GM21717 (cell line): ENCODE results near the gene ATG2A.

ENCODE experiments used
- ATAC-seq: cut with Tn5 transposase; IDR thresholded peaks from one replicate; pipeline ENCODE4 v1.9.1; 2021; ENCODE audit warnings: mild to moderate bottlenecking, moderate library complexity; ENCODE audit not compliant: unreplicated experiment

Gene ATG2A

DNA sequence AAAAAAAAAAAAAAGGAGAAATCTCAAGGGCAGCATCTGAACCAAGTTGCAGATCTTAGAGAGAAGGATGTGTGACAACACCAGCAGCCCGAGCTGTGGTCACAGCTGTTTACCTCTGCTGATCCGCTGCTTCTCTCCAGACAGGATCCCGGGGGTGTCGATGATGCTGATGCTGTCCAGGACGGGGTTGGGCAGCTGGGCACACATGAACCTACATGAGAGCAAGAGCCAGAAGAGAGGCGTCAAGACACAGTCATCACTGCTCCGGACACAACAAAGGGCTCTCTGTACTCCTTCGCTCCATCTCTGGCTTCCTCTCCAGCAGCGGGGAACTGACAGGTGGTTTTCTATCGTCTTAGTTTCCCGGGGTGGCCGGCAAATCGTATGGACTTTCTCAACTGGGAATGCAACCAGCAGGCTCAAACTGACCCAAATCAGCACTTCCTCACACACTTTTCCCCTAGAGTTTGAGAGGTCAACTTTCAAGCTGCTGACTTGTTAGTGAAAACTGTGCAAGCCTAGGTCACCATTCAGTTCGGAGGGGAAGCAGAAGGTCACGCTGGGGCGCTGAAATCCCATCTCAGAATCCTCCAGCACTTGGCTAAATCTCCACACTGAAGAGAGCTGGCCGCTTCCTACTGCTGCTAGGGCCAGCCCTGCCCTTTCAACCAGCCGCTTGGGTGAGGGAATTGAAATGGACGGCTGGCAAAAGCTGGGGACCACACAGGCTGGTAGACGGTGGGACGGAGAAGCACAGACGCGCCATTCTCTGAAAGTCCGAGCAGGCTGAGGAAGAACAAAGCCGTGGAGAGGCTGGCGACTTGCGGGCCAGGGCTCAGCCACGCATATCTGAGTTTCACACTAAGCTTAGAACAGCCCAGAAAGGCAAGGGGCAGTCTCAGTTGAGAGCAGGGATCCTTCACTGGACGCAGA lies 42.4 kb downstream of the ATG2A start:
- no peak for ATAC-seq

DNA sequence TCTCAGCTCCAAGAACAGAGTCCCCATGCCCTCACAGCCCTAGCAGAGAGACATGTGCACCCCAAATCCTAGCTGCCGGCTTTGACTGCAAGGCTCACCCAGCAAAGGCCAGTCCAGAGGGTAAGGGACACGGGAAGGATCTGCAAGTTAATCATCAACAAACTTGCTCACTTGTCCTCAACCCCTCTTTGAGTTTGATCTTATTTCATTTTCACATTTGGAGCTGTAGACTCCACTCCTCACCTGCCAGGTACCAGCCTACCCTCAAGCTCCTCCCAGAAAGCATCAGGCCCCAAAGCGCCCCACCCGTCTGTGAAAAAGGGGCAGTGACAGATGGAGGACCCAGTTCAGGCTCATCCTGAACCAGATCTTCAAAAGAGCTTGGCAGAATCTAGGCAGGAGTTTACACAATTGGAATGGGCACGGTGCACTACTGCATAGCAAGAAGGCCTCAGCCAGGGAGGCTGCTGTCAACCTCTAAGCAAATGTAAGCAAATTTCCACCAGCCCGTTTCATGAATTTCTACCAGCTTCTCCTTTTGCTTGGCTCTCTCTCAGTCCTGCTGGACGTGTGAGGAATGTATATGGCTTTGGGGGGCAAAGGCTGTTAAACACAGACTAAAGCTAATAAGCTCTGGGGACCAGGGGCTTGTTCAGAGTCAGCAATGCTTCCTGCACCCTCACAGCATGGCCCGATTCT lies 44.1 kb downstream of the ATG2A start:
- ATAC-seq: no peak

DNA sequence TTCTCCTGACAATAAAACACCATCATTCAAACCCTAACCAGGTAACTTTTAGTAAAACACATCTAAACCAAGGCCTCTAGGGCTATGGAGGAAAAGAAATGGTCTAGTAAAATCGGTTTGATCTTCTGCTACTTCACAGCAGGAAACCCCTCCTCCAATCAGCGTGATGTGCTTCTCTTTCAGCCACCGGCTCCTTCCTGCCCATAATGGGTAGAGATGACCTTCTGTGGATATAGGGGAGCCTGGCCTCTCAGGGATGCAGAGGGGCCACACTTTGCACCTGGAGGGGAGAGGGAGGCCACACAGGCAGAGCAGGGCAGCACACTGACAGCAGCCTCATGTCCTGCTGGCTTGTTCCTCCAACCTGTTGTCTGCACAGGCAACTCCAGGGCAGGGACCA lies 45.5 kb downstream of the ATG2A start:
- ATAC-seq: no peak

DNA sequence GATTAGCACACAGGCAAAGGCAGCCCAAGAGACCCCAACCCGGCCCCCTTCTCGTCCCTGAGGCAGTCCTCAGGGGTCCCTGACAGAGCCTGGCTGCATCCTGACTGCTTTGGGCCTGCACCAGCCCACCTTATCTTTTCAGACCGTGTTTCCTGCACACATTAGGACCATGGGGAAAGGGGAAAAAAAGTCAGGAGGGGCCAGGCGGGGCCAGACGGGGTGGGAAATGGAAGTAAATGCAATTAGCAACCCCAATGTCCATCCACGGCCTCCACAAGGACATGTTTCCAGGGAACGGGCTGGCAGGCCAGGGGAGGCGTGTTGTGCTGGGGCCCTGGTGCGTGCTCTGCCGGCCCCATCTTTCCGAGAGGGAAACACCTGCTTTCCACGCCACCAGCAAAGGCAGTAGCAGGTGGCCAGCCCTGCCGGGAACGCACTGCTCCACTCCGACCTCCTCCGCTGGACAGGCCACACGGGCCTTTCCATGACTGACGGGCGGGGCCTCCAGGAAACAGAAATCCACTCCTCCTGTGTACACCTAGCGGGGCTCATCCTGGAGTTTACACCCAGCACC lies 46.0 kb downstream of the ATG2A start:
- no peak for ATAC-seq

DNA sequence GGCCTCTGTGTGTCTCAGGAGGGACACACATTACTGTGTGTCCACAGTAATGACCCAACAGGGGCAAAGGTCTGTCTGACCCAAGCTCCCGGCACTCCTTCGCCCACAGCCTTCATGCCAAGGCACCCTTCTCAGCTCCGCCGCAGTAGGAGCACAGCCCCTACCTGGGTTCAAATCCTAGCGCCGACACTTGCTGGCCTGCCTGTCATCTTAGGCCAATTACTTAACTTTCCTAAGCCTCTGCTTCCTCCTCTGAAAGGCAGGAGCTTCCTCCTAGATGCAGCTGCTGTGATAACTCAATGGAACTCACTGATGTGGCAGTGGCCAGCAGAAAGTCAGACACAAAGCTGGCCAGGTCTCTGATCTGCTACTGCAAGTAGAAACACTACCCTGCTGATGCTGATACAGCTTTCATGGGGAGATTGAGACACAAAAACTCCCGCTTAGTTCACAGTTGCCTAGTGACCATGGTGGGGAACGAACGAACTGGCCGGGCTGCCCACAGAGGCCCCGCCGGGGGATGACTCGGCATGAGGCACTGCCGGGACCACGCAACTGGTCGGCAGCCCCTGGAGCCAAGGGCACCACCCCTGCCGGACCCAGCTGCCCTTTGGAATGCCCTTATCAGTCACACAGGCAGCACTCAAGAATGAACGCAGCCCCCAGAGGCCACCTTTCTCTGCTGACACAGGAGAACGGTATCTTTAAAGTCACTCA lies 46.7 kb downstream of the ATG2A start:
- no peak for ATAC-seq

DNA sequence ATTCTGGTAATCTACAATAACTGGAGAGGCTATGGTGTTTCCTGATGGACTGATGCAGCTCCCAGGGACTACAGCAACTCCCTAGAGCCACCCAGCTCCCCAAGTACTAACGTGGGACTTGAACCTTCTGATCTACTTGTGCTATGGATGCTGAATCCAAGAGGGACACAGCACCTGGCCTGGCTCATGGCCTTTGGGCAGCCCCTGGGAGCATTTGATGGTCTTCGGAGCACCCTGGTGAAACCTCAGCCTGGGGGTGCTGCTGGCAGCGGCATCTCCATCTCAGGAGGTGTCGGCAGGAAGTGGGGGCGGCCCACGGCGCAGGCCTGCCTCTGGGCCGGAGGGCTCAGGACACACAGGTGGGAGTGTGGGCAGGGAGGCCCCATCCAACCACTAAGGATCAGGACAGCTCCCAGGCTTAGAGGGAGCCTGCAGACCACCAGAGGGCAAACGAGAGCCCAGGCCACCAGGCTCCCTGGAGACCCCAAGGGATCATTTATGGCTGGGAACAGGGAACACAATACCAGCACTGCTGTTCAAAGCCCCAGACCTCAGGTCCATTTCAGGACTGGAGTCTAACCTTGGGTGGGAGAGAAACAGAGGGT lies 47.3 kb downstream of the ATG2A start:
- ATAC-seq: no peak

DNA sequence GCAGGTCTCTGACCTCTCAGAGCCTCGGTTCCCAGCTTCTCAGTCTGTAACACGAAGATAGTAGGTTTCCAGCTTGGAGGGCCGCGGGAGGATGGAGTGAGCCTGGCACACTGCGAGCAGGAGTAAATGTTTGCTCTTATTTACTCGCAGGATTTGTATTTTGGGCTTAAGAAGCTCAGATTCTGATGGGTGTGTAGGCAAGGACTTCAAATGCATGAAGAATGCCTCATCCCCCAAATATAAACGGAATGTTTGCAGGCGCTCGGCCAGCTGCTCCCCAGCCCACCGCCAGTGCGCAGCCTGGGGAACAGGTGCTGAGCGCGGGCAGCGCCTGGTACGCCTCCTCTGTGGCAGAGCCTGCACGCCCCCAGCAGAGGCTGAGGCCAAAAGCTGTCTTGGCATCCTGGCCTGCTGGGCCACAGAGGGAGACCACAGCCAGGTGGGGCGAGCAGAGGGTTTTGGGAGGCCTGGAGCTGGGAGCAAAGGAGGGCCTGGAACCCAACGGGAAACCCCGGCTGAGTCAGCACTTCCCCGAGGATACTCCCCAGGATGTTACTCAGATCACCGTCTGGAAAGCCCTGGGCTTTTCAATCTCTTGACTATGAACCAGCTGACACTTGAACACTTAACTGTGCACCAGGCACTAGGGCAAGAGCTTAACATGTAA lies 48.0 kb downstream of the ATG2A start:
- no peak for ATAC-seq

DNA sequence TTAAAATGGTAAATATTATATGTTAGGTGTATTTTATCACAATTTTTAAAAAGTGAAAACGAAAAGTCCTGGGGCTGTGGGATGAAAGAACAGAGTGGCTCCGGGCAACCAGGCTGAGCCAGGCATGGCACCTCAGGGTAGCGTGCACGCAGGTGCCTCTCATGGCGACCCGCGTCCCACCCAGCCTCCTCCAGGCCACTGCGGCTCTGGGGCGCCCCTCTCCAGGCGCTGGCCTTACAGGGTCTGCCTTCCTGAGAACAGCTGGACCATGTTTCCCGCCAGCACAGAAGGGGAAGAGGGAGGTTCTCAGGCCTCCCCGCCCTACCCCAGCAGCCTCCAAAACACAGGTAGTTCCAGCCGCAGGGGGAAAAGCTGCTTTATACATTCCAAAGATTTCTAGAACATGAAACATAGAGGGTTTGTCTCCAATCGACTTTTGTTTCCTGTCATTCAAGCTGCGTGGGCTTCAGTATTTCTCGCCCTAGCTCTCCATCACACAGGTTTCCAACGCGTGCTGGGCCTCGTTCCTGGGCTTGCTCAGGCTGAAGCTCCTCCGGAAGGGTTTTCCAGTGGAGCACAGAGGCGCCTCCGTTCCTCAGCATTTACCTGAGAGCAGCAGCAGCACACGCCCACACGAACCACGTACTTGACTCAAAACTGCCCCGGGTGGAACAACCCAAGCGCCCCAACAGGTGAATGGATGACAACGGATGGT lies 49.1 kb downstream of the ATG2A start:
- ATAC-seq: no peak

DNA sequence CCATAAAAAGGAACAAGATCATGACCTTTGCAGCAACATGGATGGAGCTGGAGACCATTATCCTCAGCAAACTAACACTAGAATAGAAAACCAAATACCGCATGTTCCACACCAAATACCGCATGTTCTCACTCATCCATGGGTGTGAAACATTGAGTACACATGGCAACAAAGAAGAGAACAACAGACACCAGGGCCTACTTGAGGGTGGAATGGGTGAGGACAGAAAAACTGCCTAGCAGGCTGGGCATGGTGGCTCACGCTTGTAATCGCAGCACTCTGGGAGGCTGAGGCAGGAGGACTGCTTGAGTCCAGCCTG lies 50.9 kb downstream of the ATG2A start:
- no peak for ATAC-seq

DNA sequence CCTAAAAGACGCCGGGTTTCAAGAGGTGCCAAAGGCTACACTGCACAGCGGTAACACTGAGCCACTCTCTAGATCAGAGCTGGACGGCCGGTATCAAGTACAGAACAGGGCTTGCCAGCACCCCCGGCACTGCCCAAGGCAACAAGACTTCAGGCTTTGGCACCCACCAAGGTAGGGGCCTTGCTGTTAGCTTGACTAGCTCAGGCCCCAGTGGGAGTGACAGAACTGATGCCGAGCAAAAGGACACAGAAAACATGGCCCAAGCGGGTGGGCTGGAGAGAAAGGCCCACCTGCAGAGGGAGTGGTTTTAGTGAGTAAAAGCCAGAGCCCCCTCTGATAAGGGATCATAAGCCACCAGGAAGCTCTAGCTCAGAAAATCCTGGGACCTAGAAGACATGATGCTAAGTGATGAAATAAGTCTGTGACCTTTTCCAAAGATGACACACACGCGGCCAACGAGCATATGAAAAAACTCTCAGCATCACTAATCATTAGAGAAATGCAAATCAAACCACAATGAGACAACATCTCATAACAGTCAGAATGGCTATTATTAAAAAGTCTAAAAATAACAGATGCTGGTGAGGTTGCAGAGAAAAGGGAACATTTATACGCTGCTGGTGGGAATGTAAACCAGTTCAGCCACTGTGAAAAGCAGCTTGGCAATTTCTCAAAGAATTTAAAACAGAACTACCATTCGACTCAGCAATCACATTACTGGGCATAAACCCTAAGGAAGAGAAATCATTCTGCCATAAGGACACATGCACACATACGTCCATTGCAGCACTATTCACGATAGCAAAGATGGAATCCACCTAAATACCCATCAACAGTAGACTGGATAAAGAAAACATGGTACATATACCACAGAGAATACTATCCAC lies 51.5 kb downstream of the ATG2A start:
- ATAC-seq: no peak

DNA sequence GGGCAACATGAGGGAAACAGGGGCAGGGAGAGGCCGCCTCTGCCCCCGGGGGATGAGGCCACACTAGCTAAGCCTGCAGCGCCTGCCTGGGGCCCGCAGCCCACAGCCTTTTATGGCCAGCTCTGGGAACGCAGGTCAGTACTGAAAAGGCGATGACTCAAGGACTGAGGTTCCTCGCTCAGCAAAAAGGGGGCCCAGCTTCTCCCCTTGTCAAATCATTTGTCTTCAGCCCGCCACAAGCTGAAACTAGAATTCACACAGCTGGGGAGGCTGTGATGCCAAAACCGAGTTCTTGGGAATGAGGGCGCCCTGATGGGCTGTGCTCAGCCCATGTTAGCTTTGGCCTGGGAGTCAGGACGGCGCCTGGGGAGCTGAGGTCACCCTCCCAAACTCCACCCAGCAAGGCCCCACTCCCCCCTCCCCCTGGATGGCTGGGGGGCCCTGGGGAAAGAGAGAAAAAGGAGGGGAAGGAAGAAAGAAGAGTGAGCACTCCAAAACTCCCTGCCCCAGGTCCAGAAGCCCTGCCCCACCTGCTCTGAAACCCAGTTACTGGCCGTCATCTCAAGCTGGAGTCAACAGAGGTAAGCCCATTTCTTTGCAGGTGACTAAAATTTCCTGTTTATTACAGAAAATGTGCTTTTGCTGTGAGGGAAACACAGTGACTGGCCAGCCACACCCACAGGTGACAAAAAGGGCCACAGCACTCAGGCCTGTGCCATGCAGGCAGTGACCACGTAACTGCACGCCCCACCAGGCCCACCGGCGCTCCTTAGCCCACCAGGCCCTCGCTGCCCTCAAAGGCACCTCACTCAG lies 52.3 kb downstream of the ATG2A start:
- ATAC-seq: no peak

DNA sequence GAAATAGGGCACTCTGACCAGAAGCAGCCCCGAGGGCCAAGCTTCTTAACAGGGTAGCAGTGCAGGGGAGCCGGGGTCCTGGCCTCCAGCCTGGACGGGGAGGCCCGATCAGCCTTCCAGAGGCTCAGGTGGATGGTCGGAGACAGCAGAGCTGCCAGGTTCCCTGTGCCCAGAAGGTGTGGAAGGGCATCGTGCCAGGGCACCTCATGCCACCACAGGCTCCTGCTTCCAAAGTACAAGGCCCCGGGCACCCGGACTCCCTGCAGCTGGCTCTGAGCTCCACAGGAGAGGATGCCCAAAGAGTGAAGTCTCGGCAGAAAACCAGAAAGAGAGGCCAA lies 52.9 kb downstream of the ATG2A start:
- ATAC-seq: no peak

DNA sequence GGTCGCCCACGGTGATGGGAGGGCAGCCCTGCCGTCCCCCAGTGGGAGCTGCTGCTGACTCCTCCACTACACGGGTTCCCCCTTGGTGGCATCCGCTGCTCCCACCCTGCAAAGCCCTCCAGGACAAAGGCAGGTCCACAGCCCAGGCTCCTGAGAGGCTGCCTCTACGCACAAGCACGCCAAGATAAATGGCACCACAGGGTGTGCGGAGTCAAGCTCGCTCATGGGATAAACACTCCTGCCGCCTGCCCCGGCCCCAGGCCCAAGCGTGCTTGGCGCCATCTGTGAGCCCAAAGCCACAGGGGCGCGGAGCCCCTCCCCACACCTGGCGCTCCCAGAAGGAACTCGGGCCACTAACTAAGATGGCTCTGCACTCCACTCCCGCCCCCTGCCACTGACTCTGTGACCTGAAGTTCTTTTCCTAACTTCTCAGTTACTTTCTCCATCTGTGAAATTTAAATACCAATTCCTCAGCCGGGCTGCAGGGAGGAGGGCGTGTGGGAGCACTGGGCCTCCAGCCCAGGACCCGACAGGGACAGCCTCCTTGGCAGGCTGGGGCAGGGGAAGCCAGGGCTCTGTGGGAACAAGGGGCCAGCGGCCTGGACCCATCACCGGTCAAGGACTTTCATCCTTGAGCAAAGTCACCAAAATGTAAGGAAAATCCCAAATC lies 53.5 kb downstream of the ATG2A start:
- ATAC-seq: no peak

DNA sequence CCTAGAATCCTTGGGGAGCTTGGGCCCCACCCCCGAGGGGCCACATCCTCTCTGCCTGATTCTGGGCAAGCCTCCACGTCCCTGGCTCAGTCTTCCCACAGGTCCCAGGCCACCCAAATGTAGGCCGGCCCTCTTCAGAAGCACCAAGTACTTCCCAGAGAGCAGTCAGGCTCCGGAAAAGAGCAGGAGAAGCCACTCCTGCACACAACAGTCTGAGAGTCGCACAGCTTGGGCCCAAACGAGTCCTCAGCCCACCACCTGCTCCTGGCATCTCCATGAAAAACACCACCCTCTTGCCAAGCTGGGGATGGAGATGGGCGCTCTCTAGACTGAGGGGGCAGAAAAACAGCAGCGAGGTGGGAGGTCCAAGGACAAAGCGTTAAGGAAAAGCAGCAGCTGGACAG lies 54.0 kb downstream of the ATG2A start:
- no peak for ATAC-seq

DNA sequence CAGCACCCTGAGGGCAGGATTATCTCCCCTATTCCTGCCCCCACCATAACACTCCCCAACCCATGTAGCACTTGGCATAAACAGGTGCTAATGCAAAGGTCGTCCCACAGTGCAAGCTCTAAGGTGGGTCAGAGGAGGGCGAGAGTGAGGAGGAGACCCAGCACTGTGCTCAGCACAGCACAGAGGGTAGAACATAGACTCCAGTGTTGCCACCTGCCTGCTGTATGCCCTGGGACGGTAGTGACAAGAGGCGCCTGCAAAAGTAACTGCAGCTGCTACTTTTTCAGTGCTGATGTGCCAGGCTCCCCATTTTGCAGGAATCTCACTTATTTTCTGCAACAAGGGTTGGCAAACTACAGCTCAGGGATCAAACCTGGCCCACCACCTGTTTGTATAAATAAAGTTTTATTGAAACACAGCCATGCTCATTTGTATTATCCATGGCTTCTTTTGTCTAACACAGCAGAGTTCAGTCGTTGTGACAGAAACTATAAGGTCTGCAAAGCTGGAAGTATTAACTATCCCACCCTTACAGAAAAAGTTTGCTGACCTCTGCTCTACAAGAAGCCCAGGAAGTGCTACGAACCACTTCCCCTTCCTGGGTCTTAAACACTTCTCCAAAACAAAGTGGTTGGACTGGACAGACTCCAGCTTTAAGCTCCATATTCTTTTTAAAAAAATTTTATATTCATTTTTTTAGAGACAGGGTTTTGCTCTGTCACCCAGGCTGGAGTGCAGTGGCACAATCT lies 55.6 kb downstream of the ATG2A start:
- ATAC-seq: no peak

DNA sequence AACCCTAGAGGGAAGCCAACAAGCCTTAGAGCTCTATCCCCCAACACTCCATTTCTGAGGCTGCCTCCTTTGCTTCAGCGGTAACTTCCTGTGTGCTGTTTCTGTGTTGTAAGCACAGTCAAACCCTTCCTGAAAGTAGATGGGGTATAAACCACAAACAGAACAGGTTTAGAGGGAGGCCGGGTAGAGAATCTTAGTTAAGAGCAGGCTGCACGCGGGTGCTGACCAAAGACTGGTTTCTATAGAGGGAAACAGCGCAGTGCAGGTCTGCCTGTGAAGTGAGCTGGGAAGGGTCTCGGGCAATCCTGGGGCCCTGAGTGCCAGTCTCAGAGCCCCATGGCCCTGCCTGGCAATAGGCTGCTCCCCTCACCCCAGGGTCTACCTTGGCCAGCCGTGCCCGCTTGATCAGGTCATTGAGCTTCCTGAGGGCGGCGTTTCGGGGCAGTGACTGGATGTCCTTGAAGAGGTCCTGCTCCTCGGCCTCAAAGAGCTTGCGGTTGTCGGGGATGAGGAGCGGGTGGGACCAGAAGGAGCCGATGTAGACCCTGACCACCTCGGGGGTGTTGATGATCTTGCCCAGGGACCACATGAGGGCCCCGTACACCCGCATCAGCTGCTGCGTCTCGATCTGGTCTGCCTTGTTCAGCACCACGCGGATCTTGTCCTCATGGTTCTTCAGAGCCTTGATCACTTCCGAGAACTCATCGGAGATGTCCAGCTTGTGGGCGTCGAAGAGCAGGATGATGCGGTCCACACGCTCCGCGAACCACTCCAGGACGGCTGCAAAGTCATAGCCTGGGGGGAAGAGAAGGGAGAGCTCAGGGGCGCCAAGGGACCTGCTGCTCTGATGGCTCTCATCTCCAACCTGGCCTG lies 57.2 kb downstream of the ATG2A start:
- ATAC-seq: peak; percentile 43
